ENCODE data around the gene HELZ. TPM values are rescaled to one million over a fixed set of nuclear protein-coding genes. Genes with fewer than 3 reads are reported as not detected.

HELZ gene
- total and polyA plus RNA-seq, 2 donors (not counting 3 experiments of a cell fraction or from before 2014, with no cell fraction given), result 8.0 to 47.3 TPM

DNA sequence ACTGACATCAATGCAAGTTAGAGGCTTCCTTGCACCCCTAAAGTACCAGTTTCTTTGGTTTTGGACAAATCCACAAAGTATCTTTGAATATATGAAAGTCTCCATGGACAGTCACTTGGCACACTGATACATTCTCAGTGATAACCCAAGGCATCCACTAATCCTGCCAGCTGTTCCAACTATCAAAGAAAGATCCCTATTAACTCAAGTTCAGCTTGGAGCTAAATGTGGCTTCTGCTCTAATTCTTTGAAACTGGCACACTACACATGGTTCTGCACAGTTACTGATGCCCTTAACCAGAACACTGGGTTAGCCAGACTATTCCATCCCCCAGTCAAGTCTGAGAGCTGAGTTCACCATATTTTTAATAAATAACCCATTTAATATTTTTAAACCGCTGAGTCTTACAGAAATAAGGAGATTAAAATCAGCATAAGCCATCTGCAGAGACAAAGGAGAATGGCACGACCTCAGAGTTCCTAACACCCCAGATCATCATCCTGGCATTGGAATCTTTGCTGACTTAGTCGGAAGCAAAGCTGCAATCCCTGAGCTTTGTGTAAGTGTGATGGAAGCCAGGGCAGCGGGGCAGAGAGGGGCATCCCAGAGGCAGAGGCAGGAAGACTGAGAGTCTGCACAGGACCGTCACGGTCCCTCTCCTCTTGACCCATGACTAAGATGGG, 194.4 kb downstream of the HELZ start:
- Histone ChIP-seq H3K9me1 (replicated peaks; ENCODE audit: control insufficient read depth, extremely low read depth, insufficient read depth, low read length) (no peaks in the 10 kb centered on the region), H3K27ac (ENCODE audit: insufficient read depth, low read depth, low read length) (no peak overlapping the region), H3K4me3 (replicated peaks in 1 of 3; ENCODE audit: insufficient read depth in 1 of 3, low read depth in 1 of 3, low read length in 3 of 3) (no peak overlapping the region), H3K4me1 (ENCODE audit: control insufficient read depth, extremely low read depth, insufficient read depth, low read length) (no peaks in the 10 kb centered on the region), H3K9me3 (replicated peaks; ENCODE audit: control insufficient read depth, insufficient read depth, low read length) (peaks cover 2% of the 10 kb centered on the region), H3K9ac (replicated peaks; ENCODE audit: extremely low read depth, insufficient read depth, low read length) (no peak overlapping the region), H3K79me2 (ENCODE audit: control insufficient read depth, insufficient read depth, low read length) (no peaks in the 10 kb centered on the region), H3K36me3 (ENCODE audit: control insufficient read depth in 2 of 2, extremely low read depth in 1 of 2, insufficient read depth in 2 of 2, low read length in 2 of 2) (no peaks in the 10 kb centered on the region), H3K27me3 (ENCODE audit: control insufficient read depth in 2 of 2, insufficient read depth in 2 of 2, low read length in 2 of 2) (no peaks in the 10 kb centered on the region), H4K20me1 (replicated peaks; ENCODE audit: control insufficient read depth, extremely low read depth, insufficient read depth, low read length) (no peaks in the 10 kb centered on the region), H2AFZ (ENCODE audit: low read depth, low read length) (no peak overlapping the region), H3K4me2 (ENCODE audit: insufficient read depth, low read length) (no peak overlapping the region)
- POLR2A ChIA-PET, result no interaction called here
- DNase-seq (ENCODE audit: low read depth, low spot score), result no peak
- intact Hi-C loops (cut with micrococcal nuclease), result no loop called here
- FAIRE-seq, result no peak
- dilution Hi-C loops (cut with MboI; ENCODE audit: extremely low pct_ligation_motif_present, low sequenced_read_pairs), result no loop called here
- TF ChIP-seq POLR2AphosphoS5 (IDR thresholded peaks at IDR 0.05; ENCODE audit: insufficient read depth, low read depth, low read length) (no peak), FOS (IDR thresholded peaks at IDR 0.05; ENCODE audit: borderline replicate concordance, insufficient read depth, low read length) (no peak), MYC (IDR thresholded peaks at IDR 0.05; ENCODE audit: low read depth, low read length) (no peak), GATA2 (IDR thresholded peaks at IDR 0.05; ENCODE audit: insufficient read depth, insufficient read length, low read depth, low read length) (no peak), POLR2A (IDR thresholded peaks at IDR 0.05; ENCODE audit: low read depth, low read length) (no peak), JUN (IDR thresholded peaks at IDR 0.05; ENCODE audit: borderline replicate concordance, insufficient read depth, insufficient read length, low read depth) (no peak), EZH2 (IDR thresholded peaks at IDR 0.05; ENCODE audit: borderline replicate concordance, low read depth, low read length, severe bottlenecking) (no peak)
- TF ChIP-seq, protein P1, sequence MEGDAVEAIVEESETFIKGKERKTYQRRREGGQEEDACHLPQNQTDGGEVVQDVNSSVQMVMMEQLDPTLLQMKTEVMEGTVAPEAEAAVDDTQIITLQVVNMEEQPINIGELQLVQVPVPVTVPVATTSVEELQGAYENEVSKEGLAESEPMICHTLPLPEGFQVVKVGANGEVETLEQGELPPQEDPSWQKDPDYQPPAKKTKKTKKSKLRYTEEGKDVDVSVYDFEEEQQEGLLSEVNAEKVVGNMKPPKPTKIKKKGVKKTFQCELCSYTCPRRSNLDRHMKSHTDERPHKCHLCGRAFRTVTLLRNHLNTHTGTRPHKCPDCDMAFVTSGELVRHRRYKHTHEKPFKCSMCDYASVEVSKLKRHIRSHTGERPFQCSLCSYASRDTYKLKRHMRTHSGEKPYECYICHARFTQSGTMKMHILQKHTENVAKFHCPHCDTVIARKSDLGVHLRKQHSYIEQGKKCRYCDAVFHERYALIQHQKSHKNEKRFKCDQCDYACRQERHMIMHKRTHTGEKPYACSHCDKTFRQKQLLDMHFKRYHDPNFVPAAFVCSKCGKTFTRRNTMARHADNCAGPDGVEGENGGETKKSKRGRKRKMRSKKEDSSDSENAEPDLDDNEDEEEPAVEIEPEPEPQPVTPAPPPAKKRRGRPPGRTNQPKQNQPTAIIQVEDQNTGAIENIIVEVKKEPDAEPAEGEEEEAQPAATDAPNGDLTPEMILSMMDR (IDR thresholded peaks at IDR 0.05; ENCODE audit: extremely low read depth in 1 of 2, insufficient read depth in 1 of 2, low read depth in 1 of 2, low read length in 2 of 2), result no peak
- TF ChIP-seq, protein P2, sequence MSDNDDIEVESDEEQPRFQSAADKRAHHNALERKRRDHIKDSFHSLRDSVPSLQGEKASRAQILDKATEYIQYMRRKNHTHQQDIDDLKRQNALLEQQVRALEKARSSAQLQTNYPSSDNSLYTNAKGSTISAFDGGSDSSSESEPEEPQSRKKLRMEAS (IDR thresholded peaks at IDR 0.05; ENCODE audit: insufficient read depth, insufficient read length), result no peak
- CTCF ChIA-PET, result no interaction called here
- BruUV-seq (replicated peaks), result no TSS peak
